Smooth muscle cell of the brain vasculature (primary cell): ENCODE measurements around the gene SLC25A30.
"Not testable (repeated sequence)": the region's sequence is repeated elsewhere in the genome, so short reads cannot be mapped to it uniquely, and the experiment has no call there.

Source experiments
- DNase-seq: peaks from one replicate; pipeline ENCODE4 v3.0.0-alpha.2; 2012; ENCODE audit warnings: low read depth, low spot score

SLC25A30 gene

GRCh38 chr13:45367358-45367757 lies 50.8 kb downstream of the SLC25A30 start:
- no peak for DNase-seq

DNA sequence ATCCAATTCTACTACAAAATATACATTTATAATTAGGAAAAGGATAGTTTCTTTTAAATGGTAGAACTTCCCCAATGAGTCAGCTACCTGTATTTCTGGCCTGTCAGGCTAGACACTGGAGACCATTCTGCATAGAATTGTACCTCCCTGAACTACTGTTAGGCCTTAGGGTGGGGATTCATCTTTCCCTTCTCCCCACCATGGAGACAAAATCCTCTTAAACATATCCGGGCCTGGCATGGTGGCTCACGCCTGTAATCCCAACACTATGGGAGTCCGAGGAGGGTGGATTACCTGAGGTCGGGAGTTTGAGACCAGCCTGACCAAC lies 52.7 kb downstream of the SLC25A30 start:
- no peak for DNase-seq

DNA sequence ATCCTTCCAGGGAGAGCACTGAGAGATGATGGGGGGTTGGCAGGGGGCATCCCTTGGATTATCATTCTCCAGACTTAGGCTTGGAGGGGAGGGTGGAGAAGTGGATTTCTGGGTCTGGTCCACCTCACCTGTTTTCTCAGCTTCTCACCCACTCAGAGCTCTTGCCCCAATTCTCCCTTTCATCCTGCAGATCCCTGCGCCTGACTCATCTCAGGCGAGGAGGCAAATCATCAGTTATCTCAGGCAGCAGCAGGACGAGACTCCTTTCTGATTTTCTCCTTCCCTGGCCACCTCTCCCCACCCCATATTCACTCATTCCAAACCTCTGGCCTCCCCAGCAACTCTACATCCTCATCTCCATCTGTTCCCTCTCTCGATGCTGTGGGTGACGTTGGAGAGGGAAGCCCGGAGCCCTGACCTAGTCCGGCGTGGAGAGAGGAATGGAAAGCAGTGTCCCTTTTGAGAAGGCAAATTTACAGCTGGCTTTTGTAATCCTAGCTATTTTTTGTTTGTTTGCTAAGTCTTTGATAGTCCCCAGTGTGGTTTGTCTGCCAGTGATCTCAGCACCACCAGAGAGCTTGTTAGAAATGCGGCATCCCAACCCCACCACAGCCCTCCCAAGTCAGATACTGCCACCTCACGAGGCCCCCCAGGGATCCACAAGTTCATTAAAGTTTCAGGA lies 53.2 kb downstream of the SLC25A30 start:
- DNase-seq = no peak

DNA sequence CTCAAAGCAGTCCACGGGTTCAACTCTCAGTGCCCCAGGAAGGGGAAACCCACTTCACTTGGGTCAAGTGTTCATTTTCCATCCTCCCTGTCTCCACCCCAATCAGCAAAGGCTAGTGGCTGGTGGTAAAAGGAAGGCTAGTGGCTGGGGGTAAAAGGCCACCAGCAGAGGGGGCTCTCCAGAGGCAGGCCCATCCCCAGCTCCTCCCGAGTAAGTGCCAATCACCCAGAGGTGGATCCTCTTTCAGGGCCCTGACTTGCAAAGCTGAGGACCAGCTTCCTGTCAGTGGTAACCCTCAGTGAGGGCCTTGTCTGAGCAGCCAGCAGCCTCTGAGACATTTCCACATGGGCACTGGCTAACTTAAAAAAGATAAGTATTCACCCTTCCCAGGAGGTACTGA lies 55.2 kb downstream of the SLC25A30 start:
- DNase-seq = no peak

- DNase-seq = no peak
Observed at GRCh38 chr13:45361596-45362206, 56.5 kb downstream of the SLC25A30 start.

DNA sequence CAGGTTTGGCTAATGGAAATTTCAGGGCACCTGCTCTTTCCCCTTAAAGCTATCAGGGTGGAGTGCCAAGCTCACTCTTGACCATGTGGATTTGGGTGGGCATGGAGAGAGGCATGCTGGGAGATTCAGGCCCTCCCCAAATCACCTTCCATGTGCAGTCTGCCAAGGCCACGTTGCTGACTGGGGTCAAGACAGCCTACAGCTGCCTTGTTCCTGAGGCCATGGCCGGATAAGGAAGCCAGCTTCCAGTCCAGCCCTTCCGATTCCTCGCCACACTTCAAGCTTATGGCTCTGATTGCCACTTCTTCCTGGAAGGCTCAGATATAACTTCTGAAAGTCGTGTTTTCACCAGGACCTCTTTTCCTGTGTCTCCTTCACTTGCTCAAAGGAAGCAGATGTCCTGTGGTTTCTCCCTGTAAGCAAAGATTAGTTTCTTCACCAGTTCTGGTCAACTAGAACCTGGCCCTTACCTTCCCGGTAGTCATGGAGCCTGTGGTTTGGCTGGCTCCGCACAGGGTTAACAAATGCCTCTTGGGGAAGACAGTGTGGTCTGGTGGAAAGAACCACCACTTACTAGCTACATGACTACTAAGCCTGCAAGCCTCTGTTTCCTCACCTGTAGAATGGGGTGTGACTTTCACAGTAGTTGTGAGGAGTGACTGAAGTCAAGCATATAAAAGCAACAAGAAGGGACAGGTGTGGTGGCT lies 61.1 kb downstream of the SLC25A30 start:
- DNase-seq = no peak

GRCh38 chr13:45353895-45354294 lies 64.3 kb downstream of the SLC25A30 start:
- DNase-seq = no peak

DNA sequence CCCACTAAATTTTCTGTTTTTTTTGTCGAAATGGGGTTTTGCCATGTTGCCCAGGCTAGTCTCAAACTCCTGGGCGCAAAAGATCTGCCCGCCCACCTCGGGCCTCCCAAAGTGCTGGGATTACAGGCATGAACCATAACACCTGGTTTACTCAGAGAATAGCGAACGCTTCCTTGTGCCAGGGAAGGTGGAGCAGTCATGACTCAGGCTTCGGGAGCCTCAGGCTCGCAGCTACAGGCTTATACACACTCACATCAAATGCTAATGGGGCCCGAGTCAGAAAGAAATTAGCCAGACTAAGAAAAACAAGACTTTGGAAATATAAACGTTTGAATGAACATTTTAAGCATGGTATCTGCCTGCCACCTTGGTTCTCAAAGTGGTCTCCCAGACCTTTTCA lies 66.1 kb downstream of the SLC25A30 start:
- no peak for DNase-seq

DNA sequence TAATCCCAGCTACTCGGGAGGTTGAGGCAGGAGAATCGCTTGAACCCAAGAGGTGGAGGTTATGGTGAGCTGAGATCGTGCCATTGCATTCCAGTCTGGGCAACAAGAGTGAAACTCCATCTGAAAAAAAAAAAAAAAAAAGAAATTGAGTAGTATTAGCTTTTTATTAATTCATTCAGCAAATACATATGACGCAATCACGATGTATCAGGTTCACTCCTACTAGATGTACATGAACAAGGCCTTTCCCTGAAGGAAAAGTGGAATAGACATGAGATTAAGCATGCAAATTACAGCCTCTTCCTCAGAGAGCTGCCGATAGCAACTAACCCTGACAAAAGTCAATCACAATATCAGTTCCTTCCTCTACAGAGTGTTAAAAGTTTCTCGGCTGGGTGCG lies 68.0 kb downstream of the SLC25A30 start:
- no peak for DNase-seq

DNA sequence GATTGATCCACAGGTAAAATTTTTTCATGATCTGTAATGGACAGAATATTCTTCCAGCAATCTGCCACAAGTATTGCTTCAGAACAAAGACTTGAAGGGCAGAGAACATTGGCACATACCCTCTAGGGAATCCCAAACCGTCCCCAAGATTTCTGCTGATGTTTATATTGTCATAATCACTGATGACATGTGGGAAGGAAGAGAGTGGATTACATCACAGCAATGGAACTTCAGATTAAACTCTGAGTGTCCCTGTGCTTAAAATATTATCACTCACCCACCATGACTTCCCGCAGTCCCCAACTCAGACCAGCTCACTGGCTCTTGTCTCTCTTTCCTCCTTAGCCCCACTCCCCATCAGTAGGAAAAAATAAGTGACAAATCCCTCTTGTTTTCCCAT lies 68.7 kb downstream of the SLC25A30 start:
- DNase-seq = no peak

GRCh38 chr13:45344064-45344463 lies 74.1 kb downstream of the SLC25A30 start:
- DNase-seq = not testable (repeated sequence)
